GM12878 (cell line): ENCODE data around the gene FZR1.

Experiments used
- EZH2 ChIP-seq: IDR thresholded peaks from 2 replicates; pipeline ENCODE4 v1.6.1; 2012; ENCODE audit warnings: low read depth, mild to moderate bottlenecking, control low read depth, inconsistent platforms, low read length, borderline replicate concordance; ENCODE audit not compliant: control insufficient read depth
- RFX5 ChIP-seq: IDR thresholded peaks from 2 replicates; pipeline ENCODE4 v1.6.1; 2011; ENCODE audit warnings: low read depth, low read length, improper control_type of control experiment
- SIX5 ChIP-seq: IDR thresholded peaks from 2 replicates; pipeline ENCODE4 v1.6.1; 2011; ENCODE audit warnings: mild to moderate bottlenecking, low read depth, low read length, moderate library complexity; ENCODE audit not compliant: severe bottlenecking
- SMC3 ChIP-seq: IDR thresholded peaks from 2 replicates; pipeline ENCODE4 v1.6.1; 2011; ENCODE audit warnings: low read length, improper control_type of control experiment, borderline replicate concordance
- TBL1XR1 ChIP-seq: IDR thresholded peaks from 2 replicates; pipeline ENCODE4 v1.6.1; 2012; ENCODE audit warnings: low read depth, low read length, improper control_type of control experiment
- ZBED1 ChIP-seq: IDR thresholded peaks from 2 replicates; pipeline ENCODE4 v1.6.1; 2016; ENCODE audit warnings: borderline replicate concordance
- TF ChIP-seq, protein P1 (sequence below), 3 experiments: IDR thresholded peaks in 2 of 3; conservative IDR thresholded peaks in 1 of 3; 2 replicates each; pipeline ENCODE4 v1.5.1; 2011; ENCODE audit warnings: low read depth in 3 of 3, low read length in 3 of 3, mild to moderate bottlenecking in 3 of 3, control low read depth in 2 of 3, moderate library complexity in 2 of 3, inconsistent platforms in 1 of 3, mixed read lengths in 1 of 3; ENCODE audit not compliant: control insufficient read depth in 2 of 3, insufficient read depth in 1 of 3; ENCODE audit errors: extremely low read depth in 1 of 3
- TF ChIP-seq, protein P2 (sequence below): IDR thresholded peaks from 2 replicates; pipeline ENCODE4 v1.6.1; 2011; ENCODE audit warnings: borderline replicate concordance, low read depth, mild to moderate bottlenecking, moderate library complexity, mixed read lengths, low read length; ENCODE audit not compliant: insufficient read depth; ENCODE audit errors: extremely low read length

DNA sequence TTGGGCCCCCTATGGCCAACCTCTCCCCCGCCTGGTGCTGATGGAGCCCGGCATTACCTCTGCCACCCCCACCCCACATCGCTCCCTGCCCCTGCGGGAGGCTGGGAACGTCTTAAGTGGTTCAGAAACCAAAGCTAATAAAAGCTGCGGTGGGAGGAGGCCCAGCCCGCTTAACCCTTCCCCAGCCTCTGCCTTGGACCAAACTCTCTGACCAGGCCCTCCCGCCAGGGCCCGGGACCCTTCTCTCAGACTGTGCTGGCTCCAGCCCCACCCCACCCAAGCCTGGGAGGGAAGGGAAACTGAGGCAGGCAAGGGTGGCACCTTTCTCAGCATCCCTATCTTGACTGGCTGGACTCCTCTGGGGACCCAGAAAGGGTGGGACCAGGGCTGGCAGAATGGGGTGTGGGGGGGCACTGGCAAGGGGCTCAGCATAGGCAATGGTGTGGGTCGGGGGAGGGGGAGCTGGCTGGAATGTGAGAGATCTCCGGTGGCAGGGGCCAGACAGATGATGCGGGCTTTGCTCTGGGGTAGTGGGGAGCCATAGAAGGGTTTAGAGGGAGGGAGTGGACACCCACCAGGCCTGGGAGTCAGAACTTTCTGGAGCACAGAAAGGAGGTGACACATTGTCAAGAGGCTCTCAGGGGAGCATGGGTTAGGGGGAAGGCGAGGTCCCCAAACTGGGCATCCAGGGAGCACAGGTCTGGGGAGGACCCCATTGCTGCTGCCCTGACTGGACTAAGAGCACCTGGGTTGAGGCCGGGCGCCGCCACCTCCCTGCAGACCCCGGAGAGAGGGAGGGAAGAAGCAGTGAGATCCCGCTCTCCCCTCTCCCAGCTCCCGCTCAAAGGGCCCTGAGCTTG lies 47.7 kb upstream of the FZR1 start:
- no peak for TF ChIP-seq SIX5
- TF ChIP-seq, protein P1, sequence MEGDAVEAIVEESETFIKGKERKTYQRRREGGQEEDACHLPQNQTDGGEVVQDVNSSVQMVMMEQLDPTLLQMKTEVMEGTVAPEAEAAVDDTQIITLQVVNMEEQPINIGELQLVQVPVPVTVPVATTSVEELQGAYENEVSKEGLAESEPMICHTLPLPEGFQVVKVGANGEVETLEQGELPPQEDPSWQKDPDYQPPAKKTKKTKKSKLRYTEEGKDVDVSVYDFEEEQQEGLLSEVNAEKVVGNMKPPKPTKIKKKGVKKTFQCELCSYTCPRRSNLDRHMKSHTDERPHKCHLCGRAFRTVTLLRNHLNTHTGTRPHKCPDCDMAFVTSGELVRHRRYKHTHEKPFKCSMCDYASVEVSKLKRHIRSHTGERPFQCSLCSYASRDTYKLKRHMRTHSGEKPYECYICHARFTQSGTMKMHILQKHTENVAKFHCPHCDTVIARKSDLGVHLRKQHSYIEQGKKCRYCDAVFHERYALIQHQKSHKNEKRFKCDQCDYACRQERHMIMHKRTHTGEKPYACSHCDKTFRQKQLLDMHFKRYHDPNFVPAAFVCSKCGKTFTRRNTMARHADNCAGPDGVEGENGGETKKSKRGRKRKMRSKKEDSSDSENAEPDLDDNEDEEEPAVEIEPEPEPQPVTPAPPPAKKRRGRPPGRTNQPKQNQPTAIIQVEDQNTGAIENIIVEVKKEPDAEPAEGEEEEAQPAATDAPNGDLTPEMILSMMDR (IDR thresholded peaks at IDR 0.05 in 2 of 3, conservative IDR thresholded peaks at IDR 0.05 in 1 of 3; ENCODE audit: control insufficient read depth in 2 of 3, extremely low read depth in 1 of 3, insufficient read depth in 1 of 3, low read depth in 3 of 3, low read length in 3 of 3): no peak
- TF ChIP-seq RFX5: no peak
- no peak for TF ChIP-seq EZH2
- TF ChIP-seq ZBED1: no peak
- no peak for TF ChIP-seq SMC3
- TF ChIP-seq TBL1XR1: no peak
- TF ChIP-seq, protein P2, sequence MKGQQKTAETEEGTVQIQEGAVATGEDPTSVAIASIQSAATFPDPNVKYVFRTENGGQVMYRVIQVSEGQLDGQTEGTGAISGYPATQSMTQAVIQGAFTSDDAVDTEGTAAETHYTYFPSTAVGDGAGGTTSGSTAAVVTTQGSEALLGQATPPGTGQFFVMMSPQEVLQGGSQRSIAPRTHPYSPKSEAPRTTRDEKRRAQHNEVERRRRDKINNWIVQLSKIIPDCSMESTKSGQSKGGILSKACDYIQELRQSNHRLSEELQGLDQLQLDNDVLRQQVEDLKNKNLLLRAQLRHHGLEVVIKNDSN: no peak
